Measurements from ENCODE around the gene NPHS2.

- TF ChIP-seq CTCF (IDR thresholded peaks at IDR 0.05), result no peak
- no peak for TF ChIP-seq POLR2A (IDR thresholded peaks at IDR 0.05)
Observed at GRCh38 chr1:179576509-179576908, 761 bp upstream of the NPHS2 start.
